CD4-positive, alpha-beta T cell treated with Interferon alpha-2 for 1 hour (primary cell): Measurements from ENCODE around the gene STXBP4.

Experiments
- DNase-seq, 2 donors: peaks; one replicate each; pipeline ENCODE4 v3.0.0-alpha.2; 2020 to 2022

Gene STXBP4

GRCh38 chr17:54971901-54972300, 3.3 kb downstream of the STXBP4 start:
- DNase-seq = no peak

- no peak for DNase-seq
Measured at GRCh38 chr17:54972406-54973138, 4.0 kb downstream of the STXBP4 start.

GRCh38 chr17:54974759-54975158, 6.2 kb downstream of the STXBP4 start:
- no peak for DNase-seq

GRCh38 chr17:54976316-54976715, 7.8 kb downstream of the STXBP4 start:
- no peak for DNase-seq

GRCh38 chr17:54977744-54978143, 9.2 kb downstream of the STXBP4 start:
- no peak for DNase-seq

- no peak for DNase-seq
Measured at GRCh38 chr17:54979657-54980056, 11.1 kb downstream of the STXBP4 start.

GRCh38 chr17:54980375-54980774, 11.8 kb downstream of the STXBP4 start:
- no peak for DNase-seq

GRCh38 chr17:54982399-54982798, 13.8 kb downstream of the STXBP4 start:
- no peak for DNase-seq

- DNase-seq = no peak
Measured at GRCh38 chr17:54983260-54983659, 14.7 kb downstream of the STXBP4 start.

- DNase-seq = no peak
Measured at GRCh38 chr17:54985476-54985875, 16.9 kb downstream of the STXBP4 start.

- no peak for DNase-seq
Measured at GRCh38 chr17:54990118-54990517, 21.6 kb downstream of the STXBP4 start.

- no peak for DNase-seq
Measured at GRCh38 chr17:54991567-54991966, 23.0 kb downstream of the STXBP4 start.

GRCh38 chr17:54992797-54993639, 24.5 kb downstream of the STXBP4 start:
- peak in 1 of 2 donors; percentile 69 for DNase-seq

- no peak for DNase-seq
Measured at GRCh38 chr17:54996441-54996840, 27.9 kb downstream of the STXBP4 start.

- DNase-seq = no peak
Measured at GRCh38 chr17:55002458-55002857, 33.9 kb downstream of the STXBP4 start.

- DNase-seq = no peak
Measured at GRCh38 chr17:55004484-55004883, 35.9 kb downstream of the STXBP4 start.

GRCh38 chr17:55005520-55005919, 37.0 kb downstream of the STXBP4 start:
- DNase-seq = peak in 1 of 2 donors; percentile 17

GRCh38 chr17:55023626-55024025, 55.1 kb downstream of the STXBP4 start:
- no peak for DNase-seq

- peak in 1 of 2 donors; percentile 7 for DNase-seq
Measured at GRCh38 chr17:55037828-55038227, 69.3 kb downstream of the STXBP4 start.

GRCh38 chr17:55038291-55038690, 69.7 kb downstream of the STXBP4 start:
- no peak for DNase-seq

GRCh38 chr17:55040611-55041010, 72.0 kb downstream of the STXBP4 start:
- DNase-seq = no peak

GRCh38 chr17:55053855-55054254, 85.3 kb downstream of the STXBP4 start:
- peak in 1 of 2 donors; percentile 14 for DNase-seq

- no peak for DNase-seq
Measured at GRCh38 chr17:55054429-55054828, 85.9 kb downstream of the STXBP4 start.

- no peak for DNase-seq
Measured at GRCh38 chr17:55056526-55056925, 88.0 kb downstream of the STXBP4 start.
